ENCODE measurements around the gene RNGTT.

DNA sequence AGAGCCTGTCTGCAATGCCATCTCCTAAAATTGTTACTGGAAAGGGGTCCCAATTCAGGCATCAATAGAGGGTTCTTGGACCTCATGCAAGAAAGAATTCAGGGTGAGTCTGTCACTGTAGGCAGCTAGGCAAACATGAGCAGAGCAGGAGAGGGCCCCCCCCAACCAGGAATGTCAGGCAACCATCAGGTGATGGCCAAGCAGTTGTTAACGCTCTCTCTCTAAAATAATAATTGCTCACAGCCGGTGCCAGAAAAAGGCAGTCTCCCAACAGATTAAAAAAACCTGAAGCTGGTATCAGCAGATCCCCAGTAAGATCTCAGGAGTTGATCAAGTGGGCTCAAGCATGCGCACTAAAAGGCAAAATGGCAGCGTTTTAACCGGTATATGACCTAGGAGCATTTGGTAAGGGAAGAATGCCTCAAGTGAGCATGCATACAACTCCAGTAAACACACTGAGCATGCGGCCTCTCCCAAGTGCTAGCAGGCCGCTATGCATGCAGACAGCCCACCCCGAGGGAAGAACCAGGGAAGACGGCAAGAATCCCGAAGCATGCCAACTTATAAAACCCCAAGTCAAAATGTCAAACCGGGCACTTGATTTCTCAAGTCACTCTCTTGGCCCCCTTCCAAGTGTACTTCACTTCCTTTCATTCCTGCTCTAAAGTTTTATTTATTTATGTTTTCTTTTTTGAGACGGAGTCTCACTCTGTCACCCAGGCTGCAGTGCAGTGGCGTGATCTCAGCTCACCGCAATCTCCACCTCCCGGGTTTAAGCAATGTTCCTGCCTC is 44.0 kb upstream of the RNGTT start:
- TF ChIP-seq EP300 (IDR thresholded peaks at IDR 0.05) (no peak), POLR2A (IDR thresholded peaks at IDR 0.05) (no peak)
